Uterus (tissue), 2 donors: Measurements from ENCODE around the gene TRAPPC2L.

Experiments
- CTCF ChIP-seq, 4 experiments: fragments of 200-600 bp in 2 of 4; fragments of 450-650 bp in 2 of 4; sonication (generic) in 2 of 4; IDR thresholded peaks; one replicate each; pipeline ENCODE4 v1.5.1; 2016 to 2019; ENCODE audit warnings: antibody characterized with exemption in 4 of 4, mild to moderate bottlenecking in 2 of 4, moderate library complexity in 1 of 4
- POLR2A ChIP-seq, 2 donors: fragments of 450-650 bp; IDR thresholded peaks; one replicate each; pipeline ENCODE4 v1.6.1; 2016; ENCODE audit warnings: antibody characterized with exemption in 2 of 2, mild to moderate bottlenecking in 1 of 2, moderate library complexity in 1 of 2

DNA sequence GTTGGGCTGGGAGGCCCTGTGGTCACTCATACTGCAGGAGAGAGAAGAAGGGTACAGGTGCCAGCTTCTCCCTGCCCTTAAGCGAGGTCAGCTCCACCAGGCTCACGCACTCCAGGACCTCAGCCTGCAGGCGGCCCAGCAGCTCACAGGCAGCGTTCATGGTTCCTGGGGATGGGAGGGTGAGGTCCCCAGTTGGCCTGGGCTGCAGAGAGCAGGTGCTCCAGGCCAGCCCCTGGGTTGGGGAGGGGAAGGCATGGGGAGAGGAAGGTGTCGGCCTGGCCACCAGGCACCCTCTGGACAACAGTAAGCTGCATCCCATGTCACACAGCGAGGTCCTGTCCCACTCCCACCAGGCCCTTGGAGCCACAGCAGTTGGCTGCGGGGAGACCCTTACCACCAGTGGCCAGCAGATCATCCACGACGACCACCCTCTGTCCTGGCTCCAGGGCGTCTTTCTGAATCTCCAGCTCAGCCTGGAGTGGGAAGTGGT is 47.2 kb upstream of the TRAPPC2L start:
- no peak for TF ChIP-seq POLR2A (IDR thresholded peaks at IDR 0.05)
- TF ChIP-seq CTCF (IDR thresholded peaks at IDR 0.05) = no peak
